GM12872 (cell line): Measurements from ENCODE around the gene COMMD10.

Experiments used
- TF ChIP-seq, protein P1 (sequence below): IDR thresholded peaks from 3 replicates; pipeline ENCODE4 v1.5.1; 2011; ENCODE audit warnings: low read depth, mild to moderate bottlenecking, low read length, moderate library complexity; ENCODE audit not compliant: insufficient read depth

The COMMD10 gene

DNA sequence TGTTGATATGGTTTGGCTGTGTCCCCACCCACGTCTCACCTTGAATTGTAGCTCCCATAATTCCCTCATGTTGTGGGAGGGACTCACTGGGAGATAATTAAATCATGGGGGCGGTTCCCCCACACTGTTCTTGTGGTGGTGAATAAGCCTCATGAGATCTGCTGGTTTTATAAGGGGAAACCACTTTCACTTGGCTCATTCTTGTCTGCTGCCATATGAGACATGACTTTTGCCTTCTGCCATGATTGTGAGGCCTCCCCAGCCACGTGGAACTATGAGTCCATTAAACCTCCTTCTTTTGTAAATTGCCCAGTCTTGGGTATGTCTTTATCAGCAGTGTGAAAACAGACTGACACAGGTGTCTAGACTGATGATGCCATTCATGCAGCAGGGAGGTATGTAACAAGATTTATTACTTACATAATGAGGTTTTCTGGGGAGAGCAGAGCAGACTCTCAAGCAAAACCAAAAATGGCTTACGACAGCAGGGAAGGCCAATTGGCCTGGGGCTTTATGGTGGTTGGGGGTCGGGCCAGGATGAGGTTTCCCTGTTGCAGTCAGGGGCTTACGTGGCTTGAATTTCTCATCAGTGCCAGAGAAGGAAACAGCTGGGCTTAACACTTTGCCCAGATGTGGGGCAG is 9.5 kb upstream of the COMMD10 start:
- TF ChIP-seq, protein P1, sequence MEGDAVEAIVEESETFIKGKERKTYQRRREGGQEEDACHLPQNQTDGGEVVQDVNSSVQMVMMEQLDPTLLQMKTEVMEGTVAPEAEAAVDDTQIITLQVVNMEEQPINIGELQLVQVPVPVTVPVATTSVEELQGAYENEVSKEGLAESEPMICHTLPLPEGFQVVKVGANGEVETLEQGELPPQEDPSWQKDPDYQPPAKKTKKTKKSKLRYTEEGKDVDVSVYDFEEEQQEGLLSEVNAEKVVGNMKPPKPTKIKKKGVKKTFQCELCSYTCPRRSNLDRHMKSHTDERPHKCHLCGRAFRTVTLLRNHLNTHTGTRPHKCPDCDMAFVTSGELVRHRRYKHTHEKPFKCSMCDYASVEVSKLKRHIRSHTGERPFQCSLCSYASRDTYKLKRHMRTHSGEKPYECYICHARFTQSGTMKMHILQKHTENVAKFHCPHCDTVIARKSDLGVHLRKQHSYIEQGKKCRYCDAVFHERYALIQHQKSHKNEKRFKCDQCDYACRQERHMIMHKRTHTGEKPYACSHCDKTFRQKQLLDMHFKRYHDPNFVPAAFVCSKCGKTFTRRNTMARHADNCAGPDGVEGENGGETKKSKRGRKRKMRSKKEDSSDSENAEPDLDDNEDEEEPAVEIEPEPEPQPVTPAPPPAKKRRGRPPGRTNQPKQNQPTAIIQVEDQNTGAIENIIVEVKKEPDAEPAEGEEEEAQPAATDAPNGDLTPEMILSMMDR, result no peak

DNA sequence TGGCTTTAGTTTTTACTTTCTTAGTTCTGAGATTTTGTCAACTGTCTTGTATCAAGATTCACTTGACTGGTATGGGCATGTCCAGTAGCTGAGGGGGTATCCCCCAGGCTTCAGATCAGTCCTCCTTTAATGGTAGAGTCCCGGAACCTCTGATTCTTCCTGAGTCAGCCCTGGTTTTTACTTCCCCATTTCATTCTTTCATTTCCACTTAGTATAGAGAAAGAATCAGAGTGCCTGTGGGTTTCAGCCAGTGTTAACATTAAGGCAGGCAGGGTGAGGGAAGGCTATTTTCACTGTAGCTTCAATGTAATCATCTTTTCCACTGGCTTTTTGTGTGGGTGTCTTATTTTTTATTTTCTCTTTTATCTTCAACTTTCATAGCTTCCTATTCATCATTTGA is 8.3 kb upstream of the COMMD10 start:
- TF ChIP-seq, protein P1, result no peak

DNA sequence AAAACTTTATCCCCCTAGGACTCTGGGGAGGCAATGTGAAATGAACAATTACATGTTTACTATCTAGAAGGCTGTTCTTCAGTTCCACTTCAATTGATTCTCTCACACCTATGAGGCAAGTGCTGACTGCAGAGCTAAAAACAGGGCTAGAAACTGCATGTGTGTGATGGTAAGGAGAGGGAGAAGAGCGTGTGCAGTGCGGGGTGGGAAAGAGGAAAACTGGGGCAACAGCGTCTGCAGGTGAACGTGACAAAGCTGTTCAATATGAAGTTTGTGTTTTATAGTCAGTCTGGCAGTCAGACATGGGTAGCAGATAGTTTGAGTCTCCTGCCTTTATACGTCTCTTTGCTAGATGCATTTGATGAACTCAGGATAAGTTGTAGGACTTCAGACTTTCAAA is 6.6 kb upstream of the COMMD10 start:
- TF ChIP-seq, protein P1, result no peak

DNA sequence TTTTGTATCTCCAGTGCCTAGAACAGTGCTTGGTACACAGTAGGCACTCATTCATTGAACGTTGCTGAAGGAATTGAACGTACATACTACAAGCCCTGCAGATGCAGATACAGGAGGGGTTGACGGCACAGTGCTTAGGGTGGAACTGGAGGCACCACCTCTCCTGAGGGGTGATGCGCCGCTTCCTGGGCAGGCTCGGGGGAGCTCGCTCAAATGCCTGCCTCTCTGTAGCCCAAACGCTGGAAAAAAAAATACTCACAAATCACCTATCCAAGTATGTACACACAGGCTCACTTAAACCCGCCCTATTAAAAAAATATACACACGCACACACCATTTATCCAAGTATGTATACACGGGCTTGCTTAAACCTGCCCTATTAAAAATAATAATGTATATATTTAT is 536 bp upstream of the COMMD10 start:
- TF ChIP-seq, protein P1, result no peak

DNA sequence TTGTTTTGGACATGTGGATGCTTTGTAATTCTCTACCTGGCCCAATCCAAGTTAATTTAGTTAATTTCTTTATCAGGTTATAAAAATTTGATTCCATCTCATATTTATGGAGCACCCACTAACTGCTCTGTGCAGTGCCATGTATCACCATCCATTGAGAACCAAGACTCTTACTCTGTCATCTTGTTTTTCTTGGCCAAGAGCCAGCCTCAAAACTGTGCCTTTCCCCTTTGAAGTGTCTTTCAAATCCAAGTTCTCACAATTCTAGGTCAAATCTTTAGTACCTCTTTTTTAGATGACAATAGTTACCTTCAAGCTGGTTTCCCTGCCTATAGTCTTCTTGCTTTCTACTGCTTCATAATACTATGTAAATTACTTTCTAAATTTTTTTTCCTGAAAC is 3.2 kb downstream of the COMMD10 start:
- TF ChIP-seq, protein P1, result no peak

DNA sequence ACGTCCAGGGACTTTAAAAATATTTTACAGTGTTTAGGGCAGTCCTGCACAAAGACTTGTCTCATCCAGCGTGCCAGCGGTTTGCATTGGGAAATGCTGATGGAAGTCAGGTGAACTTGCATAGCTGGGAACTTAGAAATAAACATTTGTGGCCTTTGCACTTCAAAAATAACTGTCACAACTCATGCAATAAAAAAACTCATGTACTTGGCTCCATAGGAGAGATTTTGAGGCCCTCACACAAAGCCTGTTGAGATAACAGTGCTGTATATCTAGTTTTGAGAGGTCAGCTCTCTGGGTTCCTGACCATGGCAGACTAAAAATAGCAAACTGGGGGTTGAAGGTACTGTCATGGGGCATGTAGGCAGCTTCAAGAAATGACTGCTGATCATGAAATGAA is 5.5 kb downstream of the COMMD10 start:
- TF ChIP-seq, protein P1, result no peak

DNA sequence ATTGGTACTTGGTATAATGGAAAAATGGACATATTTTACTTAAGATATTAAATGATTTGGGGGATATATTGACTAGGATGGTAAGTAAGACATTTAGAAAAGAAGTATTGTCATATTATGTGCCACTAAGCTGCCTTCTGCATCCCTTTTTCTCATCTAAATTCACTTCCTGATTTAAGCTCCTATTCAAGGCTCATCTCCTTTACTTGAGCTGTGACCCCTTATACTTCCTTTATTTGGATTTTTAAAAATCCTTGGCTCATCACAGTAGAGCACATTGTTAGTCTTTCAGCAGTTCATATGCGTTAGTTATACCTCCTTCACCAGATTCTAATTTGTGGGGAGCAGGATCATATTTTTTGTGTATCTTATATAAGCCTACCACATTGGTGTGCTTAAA is 6.6 kb downstream of the COMMD10 start:
- TF ChIP-seq, protein P1, result no peak
